Karpas-422 (cell line): ENCODE measurements around the gene GPATCH2. TPM values are rescaled to one million over a fixed set of nuclear protein-coding genes. Genes with fewer than 3 reads are reported as not detected.

Experiments used
- DNase-seq: peaks from one replicate; pipeline ENCODE4 v3.0.0-alpha.2; 2015
- H2AFZ ChIP-seq: fragments of 200-600 bp; sonication (generic); 2 replicates; pipeline ENCODE4 v1.6.1; 2014; ENCODE audit warnings: antibody characterized with exemption, low read length, mixed read lengths
- H3K27ac ChIP-seq: fragments of 200-600 bp; sonication (generic); 2 replicates; pipeline ENCODE4 v1.5.1; 2014; ENCODE audit warnings: mild to moderate bottlenecking, low read length, moderate library complexity
- H3K27me3 ChIP-seq: fragments of 200-600 bp; sonication (generic); 2 replicates; pipeline ENCODE4 v1.6.1; 2014; ENCODE audit warnings: low read length, mixed read lengths
- H3K36me3 ChIP-seq: fragments of 200-600 bp; sonication (generic); 2 replicates; pipeline ENCODE4 v1.6.1; 2014; ENCODE audit warnings: low read length, mixed read lengths; ENCODE audit not compliant: insufficient read depth
- H3K4me1 ChIP-seq: fragments of 200-600 bp; sonication (generic); 2 replicates; pipeline ENCODE4 v1.6.1; 2014; ENCODE audit warnings: mild to moderate bottlenecking, low read length, mixed read lengths
- H3K4me2 ChIP-seq: fragments of 200-600 bp; sonication (generic); 2 replicates; pipeline ENCODE4 v1.6.1; 2014; ENCODE audit warnings: low read length, low read depth, mild to moderate bottlenecking; ENCODE audit not compliant: poor library complexity, severe bottlenecking
- H3K4me3 ChIP-seq: fragments of 200-600 bp; sonication (generic); 2 replicates; pipeline ENCODE4 v1.5.1; 2014; ENCODE audit warnings: mild to moderate bottlenecking, antibody characterized with exemption, low read length, mixed read lengths
- H3K79me2 ChIP-seq: fragments of 200-600 bp; sonication (generic); 2 replicates; pipeline ENCODE4 v1.6.1; 2014; ENCODE audit warnings: mild to moderate bottlenecking, low read length, mixed read lengths
- H3K9ac ChIP-seq: fragments of 200-600 bp; sonication (generic); 2 replicates; pipeline ENCODE4 v1.6.0; 2014; ENCODE audit warnings: low read length
- H3K9me2 ChIP-seq: fragments of 200-600 bp; sonication (generic), shearing (Covaris generic); replicated peaks from 2 replicates; pipeline ENCODE4 v1.6.0; 2014; ENCODE audit warnings: mild to moderate bottlenecking, low read length, moderate library complexity; ENCODE audit not compliant: insufficient read depth
- H3K9me3 ChIP-seq: fragments of 300-700, 200-600 bp; sonication (generic); 2 replicates; pipeline ENCODE4 v1.6.1; 2014; ENCODE audit warnings: low read length, mixed read lengths
- H4K20me1 ChIP-seq: fragments of 200-600 bp; sonication (generic); 2 replicates; pipeline ENCODE4 v1.6.1; 2014; ENCODE audit warnings: mild to moderate bottlenecking, antibody characterized with exemption, low read length, low read depth; ENCODE audit not compliant: insufficient read depth
- total RNA-seq: library from RNA; depleted of rRNA; stranded (reverse); fragments of >200 nt; shearing (Covaris generic); gene quantifications from 2 replicates; pipeline ENCODE4 v1.2.3, GENCODE V29; 2014; ENCODE audit warnings: low replicate concordance; rRNA removed

Gene GPATCH2
- 22.9 and 26.8 TPM in 2 replicates for total RNA-seq

DNA sequence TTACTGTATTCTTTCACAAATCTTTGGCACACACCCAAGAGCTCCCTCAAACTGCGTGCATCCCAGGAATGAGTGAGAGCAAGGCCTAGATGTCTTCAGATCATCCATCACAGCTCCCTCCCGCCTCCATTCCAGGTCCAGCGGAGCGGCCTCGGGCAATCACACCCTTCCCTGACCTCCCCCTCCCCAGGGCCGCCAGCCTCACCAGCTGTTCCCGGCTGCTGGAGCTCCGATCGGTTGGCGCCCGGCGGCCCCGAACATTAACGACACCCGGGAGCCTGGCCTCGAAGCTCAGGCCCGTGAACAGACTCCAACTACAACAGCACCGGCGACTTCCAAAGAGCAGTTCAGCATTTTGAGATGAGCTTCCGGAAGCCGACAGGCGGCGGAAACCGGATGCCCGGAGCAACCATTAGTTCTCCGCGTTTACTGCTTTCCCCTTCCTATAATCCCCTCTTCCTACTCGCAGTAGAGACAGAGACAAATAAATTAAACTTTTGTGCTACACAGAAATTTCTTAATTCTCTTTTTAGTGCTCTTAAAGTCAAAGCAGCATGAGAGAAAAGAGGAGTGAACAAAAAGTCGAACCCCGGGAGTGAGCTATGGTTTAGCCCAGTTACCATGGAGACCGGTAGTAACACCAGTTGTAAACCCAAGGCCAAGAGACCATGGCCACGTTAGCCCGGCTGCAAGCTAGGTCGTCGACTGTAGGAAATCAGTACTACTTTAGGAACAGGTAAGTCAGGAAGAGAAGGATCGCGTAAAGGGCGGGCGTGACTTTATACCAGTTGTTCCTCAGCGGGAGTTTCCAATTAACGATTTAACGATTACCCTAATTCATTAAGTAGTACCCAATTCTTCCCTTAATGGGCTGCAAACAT, at the start of gene GPATCH2, which contains the start of gene SPATA17:
TSS of gene GPATCH2 (minus strand) at position 380 of the 881 bp plus-strand sequence. CDS start at position 261, 119 bp downstream.
TSS of gene SPATA17 (plus strand) at position 634 of the 881 bp plus-strand sequence. CDS start at position 669, 35 bp downstream.
- Histone ChIP-seq H3K79me2 (peaks cover 49% of the 10 kb centered on the region), H2AFZ (peak within 1 kb of the TSS; percentile 97), H3K36me3 (peaks cover 18% of the 10 kb centered on the region), H3K27ac (peak within 1 kb of the TSS; percentile 79), H3K4me1 (peaks cover 40% of the 10 kb centered on the region), H3K4me2 (peak within 1 kb of the TSS; percentile 90), H3K9ac (peak within 1 kb of the TSS; percentile 85), H3K9me3 (no peaks in the 10 kb centered on the region), H4K20me1 (0 out of 2 replicates have a peak, but pooled peaks cover 5% of the 10 kb centered on the region), H3K9me2 (no peaks in the 10 kb centered on the region), H3K4me3 (peak within 1 kb of the TSS; percentile 82), H3K27me3 (no peaks in the 10 kb centered on the region)
- peak; percentile 95 for DNase-seq

DNA sequence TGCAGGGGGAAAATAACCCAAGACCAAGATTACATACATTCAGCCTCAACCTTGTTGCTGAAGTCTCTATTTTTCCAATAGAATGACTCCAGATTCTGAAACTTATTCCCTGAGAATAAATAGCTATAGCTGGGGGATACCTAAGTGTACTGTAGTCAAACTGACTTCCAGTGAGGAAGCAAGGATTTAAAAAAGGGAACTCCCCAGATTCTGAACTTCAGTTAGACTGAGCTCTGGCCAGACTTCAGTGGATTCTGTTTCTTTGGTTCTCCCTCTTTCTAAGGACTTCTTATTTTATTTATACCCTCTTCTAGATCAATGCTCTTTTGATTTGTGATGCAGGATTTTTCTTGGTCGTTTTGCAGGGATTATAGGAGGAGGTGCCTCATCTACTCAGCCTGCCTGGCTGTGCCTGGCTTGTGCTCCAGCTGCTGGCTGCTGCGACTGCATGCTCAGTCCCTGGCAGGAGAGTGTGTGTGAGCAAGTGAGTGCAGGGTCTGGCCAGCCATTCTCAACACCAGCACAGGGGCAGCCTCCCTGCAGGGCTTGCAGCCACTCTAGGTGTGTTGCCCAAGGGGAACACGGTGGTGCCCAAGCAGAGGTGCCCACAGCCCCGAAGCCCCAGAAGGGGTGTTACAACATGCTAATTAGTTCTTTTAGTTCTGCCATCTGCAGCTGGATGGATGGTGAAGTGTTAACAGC, 43.3 kb upstream of the GPATCH2 start:
- H2AFZ ChIP-seq: peak overlapping the region; percentile 66
- H3K9me2 ChIP-seq: no peaks in the 10 kb centered on the region
- peaks cover 30% of the 10 kb centered on the region for H3K4me1 ChIP-seq
- H3K27me3 ChIP-seq: no peaks in the 10 kb centered on the region
- no peaks in the 10 kb centered on the region for H3K9me3 ChIP-seq
- no peak for DNase-seq
- H3K4me3 ChIP-seq: no peak overlapping the region; the same call in 1 of the 2 replicates
- H3K79me2 ChIP-seq: no peaks in the 10 kb centered on the region
- peak overlapping the region; percentile 78 for H3K27ac ChIP-seq
- peak overlapping the region; percentile 65 for H3K4me2 ChIP-seq
- peak overlapping the region; percentile 16; the same call in 1 of the 2 replicates for H3K9ac ChIP-seq
- no peaks in the 10 kb centered on the region for H3K36me3 ChIP-seq
- H4K20me1 ChIP-seq: no peaks in the 10 kb centered on the region

DNA sequence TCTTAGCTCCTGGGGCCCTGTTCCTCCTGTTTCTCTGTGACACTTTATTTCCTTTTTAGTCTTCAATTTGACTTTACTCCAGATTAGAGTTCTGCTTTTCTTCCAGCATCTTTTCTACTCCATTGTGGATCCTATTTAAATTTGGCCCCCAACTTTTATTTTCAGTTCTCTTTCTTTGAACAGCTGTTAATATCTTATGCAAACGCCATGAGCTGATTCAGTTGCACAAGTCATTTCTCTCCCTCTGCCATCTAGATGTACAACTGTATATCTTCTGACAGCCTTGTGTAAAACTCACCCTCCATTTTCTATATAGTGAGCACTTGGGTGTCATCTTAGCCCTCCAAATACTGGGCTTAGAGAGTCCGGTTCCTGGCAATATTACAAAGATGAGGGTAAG, 42.5 kb upstream of the GPATCH2 start:
- H3K27me3 ChIP-seq: no peaks in the 10 kb centered on the region
- peak overlapping the region; percentile 21; the same call in 1 of the 2 replicates for H3K4me3 ChIP-seq
- no peaks in the 10 kb centered on the region for H3K36me3 ChIP-seq
- peak; percentile 83 for DNase-seq
- no peaks in the 10 kb centered on the region for H4K20me1 ChIP-seq
- peak overlapping the region; percentile 66 for H2AFZ ChIP-seq
- no peaks in the 10 kb centered on the region for H3K79me2 ChIP-seq
- H3K9me3 ChIP-seq: no peaks in the 10 kb centered on the region
- no peaks in the 10 kb centered on the region for H3K9me2 ChIP-seq
- H3K4me1 ChIP-seq: peaks cover 30% of the 10 kb centered on the region
- peak overlapping the region; percentile 78 for H3K27ac ChIP-seq
- peak overlapping the region; percentile 65 for H3K4me2 ChIP-seq
- peak overlapping the region; percentile 16; the same call in 1 of the 2 replicates for H3K9ac ChIP-seq

DNA sequence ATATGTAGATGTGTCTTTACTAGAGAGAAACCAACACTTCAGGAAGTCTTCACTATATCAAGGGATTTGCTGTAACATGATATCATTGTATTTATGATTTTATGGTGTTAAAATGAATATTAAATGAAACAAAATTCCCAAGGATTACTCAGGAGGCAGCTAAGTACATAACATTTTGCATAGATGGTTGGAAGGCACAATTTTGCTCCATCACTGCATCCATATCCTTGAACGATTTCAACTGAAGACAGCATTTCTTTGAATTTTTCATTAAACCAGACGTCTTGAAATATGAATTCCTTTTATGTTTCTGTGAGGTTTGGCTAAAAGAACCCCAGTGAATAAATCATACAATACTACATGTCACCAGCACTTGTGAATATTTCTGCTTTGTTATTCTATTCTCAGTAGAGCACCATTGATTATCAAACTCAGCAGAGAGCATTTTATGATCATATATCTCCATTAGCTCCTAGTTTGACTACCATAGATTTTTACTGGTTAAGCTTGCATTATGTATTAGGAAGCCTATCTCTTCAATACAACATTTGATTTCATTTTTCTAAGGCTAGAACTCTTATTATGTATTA, 37.6 kb upstream of the GPATCH2 start:
- no peaks in the 10 kb centered on the region for H3K36me3 ChIP-seq
- H3K4me2 ChIP-seq: no peak overlapping the region
- no peak for DNase-seq
- no peak overlapping the region for H2AFZ ChIP-seq
- H3K4me1 ChIP-seq: peaks cover 14% of the 10 kb centered on the region
- no peaks in the 10 kb centered on the region for H3K79me2 ChIP-seq
- no peak overlapping the region for H3K27ac ChIP-seq
- no peaks in the 10 kb centered on the region for H3K9me3 ChIP-seq
- no peaks in the 10 kb centered on the region for H3K9me2 ChIP-seq
- no peak overlapping the region for H3K9ac ChIP-seq
- no peaks in the 10 kb centered on the region for H4K20me1 ChIP-seq
- H3K4me3 ChIP-seq: no peak overlapping the region
- H3K27me3 ChIP-seq: no peaks in the 10 kb centered on the region

DNA sequence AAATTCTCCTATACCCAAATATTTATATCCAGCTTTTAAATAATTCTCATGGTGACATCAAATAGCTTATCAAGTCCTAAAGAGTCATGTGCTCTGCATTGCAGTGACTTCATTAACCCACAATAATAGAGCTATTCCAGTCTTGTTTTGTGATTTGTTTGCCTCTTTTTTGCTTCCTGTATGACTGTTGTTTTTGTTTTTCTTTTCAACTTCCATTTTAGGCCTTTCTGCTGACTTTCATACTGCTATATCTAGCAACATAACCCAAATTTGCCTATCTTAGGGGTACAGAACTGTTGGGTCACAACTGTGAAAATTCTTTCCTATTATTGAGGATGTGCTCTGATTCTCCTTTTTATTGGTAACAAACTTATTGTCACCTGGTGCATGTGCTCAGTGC, 30.5 kb upstream of the GPATCH2 start:
- no peaks in the 10 kb centered on the region for H3K9me2 ChIP-seq
- H3K4me3 ChIP-seq: no peak overlapping the region
- H3K4me2 ChIP-seq: no peak overlapping the region
- 0 out of 2 replicates have a peak, but pooled peaks cover 2% of the 10 kb centered on the region for H3K4me1 ChIP-seq
- H4K20me1 ChIP-seq: no peaks in the 10 kb centered on the region
- H3K36me3 ChIP-seq: no peaks in the 10 kb centered on the region
- H3K9ac ChIP-seq: no peak overlapping the region
- H2AFZ ChIP-seq: no peak overlapping the region
- no peaks in the 10 kb centered on the region for H3K79me2 ChIP-seq
- no peak overlapping the region for H3K27ac ChIP-seq
- no peak for DNase-seq
- no peaks in the 10 kb centered on the region for H3K9me3 ChIP-seq
- H3K27me3 ChIP-seq: no peaks in the 10 kb centered on the region

DNA sequence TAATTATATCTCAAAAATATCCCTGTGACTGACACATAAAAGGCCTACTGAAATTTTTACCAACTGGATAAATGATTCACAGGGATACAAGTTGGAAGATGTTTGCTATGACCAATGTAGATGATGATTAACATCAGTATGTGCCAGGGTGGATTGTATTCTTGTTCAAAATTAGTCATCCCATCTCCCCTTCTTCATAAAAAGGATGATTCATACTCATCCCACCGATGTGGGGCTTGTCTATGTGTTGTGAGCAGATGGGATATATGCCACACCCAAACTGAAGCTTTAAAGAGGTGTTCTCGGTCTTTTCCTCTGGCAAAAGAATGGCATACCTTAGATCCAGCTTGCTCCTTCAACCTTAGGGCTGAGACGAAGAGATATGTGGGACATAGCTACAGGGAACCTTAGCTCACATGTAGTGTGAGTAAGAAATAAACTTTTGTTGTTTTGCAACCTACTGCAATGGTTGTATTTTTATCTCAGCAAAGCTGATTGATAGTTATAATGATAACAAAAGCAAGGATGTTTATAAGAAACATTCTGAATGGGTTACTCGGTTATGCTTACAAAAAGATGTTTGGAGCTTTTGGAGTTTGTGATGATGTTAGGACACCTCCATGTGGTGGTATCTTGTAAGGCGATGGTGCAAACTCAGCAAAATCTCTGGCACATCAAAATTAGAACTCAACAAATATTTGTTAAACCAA, 29.6 kb upstream of the GPATCH2 start:
- Histone ChIP-seq H3K9me3 (no peaks in the 10 kb centered on the region), H3K9me2 (no peaks in the 10 kb centered on the region), H3K4me3 (no peak overlapping the region), H3K79me2 (no peaks in the 10 kb centered on the region), H3K27ac (no peak overlapping the region), H3K9ac (no peak overlapping the region), H2AFZ (no peak overlapping the region), H3K4me1 (0 out of 2 replicates have a peak, but pooled peaks cover 2% of the 10 kb centered on the region), H3K36me3 (no peaks in the 10 kb centered on the region), H4K20me1 (no peaks in the 10 kb centered on the region), H3K27me3 (no peaks in the 10 kb centered on the region), H3K4me2 (no peak overlapping the region)
- peak; percentile 71 for DNase-seq

DNA sequence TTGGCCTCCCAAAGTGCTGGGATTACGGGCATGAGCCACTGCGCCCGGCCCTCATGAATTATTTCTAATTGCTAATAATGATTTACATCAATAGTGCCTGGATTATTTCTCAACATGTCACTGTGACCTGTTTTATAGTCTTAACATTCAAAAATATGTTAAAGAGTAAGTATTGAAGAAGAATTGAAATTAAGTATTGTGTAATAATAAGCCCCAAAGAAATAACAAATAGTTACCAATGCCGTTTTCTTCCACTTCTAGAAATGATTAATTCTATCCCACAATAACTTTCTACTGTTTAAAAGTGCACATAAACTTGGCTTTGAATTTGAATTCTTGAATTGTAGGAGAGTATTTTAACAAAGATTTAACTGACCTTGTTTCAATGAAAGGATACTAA, 19.8 kb upstream of the GPATCH2 start:
- Histone ChIP-seq H4K20me1 (no peaks in the 10 kb centered on the region), H3K9me2 (no peaks in the 10 kb centered on the region), H3K9me3 (no peaks in the 10 kb centered on the region), H3K4me3 (no peak overlapping the region), H3K4me1 (no peaks in the 10 kb centered on the region), H3K36me3 (no peaks in the 10 kb centered on the region), H3K27me3 (no peaks in the 10 kb centered on the region), H3K27ac (no peak overlapping the region), H3K9ac (no peak overlapping the region), H3K4me2 (no peak overlapping the region), H2AFZ (no peak overlapping the region), H3K79me2 (no peaks in the 10 kb centered on the region)
- no peak for DNase-seq
